Pons (tissue), 1 donor: ENCODE data around the gene SMIM26.

Experiments
- DNase-seq: peaks from one replicate; pipeline ENCODE4 v3.0.0-alpha.2; 2016; ENCODE audit warnings: low spot score

Gene SMIM26

DNA sequence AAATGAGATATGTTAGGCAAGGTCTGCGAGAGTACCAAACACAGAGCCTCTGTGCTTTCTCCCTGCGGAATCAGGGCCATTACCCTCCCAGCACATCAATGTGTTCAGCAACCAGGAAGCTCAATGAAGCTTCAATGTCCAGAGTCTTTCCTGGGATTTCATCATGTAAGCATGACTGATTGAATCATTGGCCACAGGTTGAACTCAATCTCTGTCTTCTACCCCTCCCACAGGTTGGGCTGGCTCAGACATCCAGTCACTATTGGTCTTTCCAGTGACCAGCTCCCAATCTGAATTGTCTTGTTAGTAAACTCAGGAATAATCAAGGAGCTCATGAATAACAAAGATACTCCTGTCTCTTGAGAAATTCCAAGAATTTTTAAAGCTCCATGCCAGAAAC is 17.9 kb downstream of the SMIM26 start:
- DNase-seq = no peak

- DNase-seq = peak; percentile 89
These were observed 20.7 kb downstream of the SMIM26 start, which contains the start of gene DTD1 for GRCh38 chr20:18587665-18588573. Gene DTD1, plus strand, starts transcription at chr20:18588054. Its CDS starts 19 bp downstream, at chr20:18588073.

GRCh38 chr20:18588574-18588933 is 21.3 kb downstream of the SMIM26 start:
- DNase-seq = peak; percentile 42

- DNase-seq = peak; percentile 57
These were observed 22.9 kb downstream of the SMIM26 start for GRCh38 chr20:18589941-18590674.

DNA sequence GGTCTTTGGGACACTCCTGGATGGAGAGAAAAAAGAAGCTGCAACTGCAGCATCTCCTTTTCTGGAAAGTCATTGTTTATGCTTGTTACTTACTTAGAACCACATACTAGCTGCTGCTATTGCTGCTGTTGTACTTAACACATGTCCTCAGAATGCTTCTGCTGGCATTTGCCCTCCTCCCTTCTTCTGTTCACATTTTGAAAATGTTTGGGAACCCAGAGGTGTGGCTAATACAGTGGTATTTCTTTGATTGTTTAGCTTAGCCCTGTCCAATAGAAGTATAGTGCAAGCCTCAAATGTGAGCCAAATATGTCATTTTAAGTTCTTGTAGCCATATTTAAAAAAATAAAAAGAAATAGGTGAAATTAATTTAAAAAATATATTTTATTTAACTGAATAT is 29.0 kb downstream of the SMIM26 start:
- DNase-seq = no peak

DNA sequence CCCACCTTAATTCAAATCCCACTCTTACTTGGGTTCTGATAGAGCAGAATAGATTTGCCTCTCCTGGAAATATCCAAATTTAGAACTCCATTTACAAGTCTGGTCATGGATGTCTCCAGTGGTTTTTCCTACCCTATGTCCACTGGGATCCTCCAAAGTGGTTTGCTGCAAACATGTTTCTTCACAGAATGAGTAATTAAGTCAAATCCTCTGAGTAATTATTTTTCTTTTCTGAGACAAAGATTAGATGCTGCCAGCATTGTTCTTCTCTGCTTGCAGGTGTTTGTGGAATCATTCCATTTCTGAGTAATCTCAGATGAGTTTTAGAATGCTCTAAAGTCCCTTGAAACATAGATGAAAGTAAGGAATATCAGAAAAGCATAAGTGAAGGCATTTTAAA is 42.5 kb downstream of the SMIM26 start:
- no peak for DNase-seq

- DNase-seq = no peak
These were observed 44.3 kb downstream of the SMIM26 start for GRCh38 chr20:18611492-18611891.

DNA sequence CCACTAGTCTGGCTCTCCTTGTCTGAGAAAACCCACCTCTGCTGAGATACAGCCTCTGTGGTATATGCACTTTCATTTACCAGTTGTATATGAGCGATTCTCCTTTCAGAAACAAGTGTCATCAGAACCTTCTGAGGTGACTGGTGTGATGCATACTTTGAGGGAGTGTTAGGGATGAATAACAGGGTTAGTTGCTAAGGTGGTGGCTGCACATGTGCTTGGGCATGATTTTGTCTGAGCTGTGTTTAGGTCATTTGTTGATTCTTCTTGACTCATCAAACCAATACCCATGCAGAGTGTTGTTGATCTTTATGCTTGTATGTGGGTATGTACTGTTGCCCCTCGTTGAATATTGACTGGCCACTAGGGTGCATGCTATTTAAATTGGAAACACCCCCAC is 46.3 kb downstream of the SMIM26 start:
- DNase-seq = no peak

DNA sequence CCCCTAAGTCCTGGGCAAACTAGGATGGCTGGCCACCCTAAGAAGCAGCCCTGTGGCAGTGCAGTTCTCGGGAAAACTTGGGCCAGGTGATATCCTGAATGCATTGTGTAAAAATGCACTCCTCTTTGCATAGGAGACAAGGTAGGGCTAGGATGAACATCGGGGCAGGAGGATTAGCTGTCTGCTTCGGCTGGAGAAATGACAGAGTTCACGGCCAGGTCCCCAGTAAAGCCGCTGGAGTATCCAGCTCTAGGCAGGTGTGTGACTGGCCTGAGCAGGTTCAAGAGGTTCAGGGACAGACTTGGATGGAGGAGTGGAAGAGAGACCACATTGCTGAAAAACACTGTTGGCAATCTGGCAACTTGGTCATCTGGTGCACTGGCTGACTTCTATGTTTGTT is 47.0 kb downstream of the SMIM26 start:
- no peak for DNase-seq

DNA sequence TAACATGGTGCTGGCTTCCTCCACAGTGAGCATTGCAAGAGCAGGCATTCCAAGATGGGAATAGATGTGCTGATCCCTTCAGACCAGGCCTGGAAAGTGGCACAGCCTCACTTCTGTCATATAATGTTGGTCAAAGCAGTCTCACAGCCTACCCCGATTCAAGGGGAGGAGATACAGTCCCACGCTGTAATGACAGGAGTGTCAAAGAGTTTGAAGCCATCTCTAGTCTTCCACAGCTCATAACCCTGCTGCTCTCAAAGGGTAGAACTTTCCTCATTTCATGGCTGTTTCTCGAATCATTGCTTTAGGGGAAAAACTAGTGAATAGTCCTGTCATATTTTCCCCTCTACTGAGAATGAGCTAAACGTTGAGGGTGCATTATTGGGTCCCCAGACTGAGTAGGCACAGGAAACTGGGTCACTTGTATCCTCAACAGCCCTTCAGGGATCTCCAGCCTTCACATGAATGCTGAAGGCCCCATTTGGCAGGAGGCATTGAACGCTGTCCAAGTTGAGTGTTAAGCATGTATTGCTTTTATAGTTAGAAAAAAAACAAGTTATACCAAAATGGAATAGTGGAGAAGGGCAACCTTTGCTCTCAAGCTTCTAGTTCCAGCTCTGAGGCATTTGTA is 47.9 kb downstream of the SMIM26 start:
- no peak for DNase-seq
